ENCODE measurements around the gene STMN3. TPM values are rescaled to one million over a fixed set of nuclear protein-coding genes. Genes with fewer than 3 reads are reported as not detected.
A peak's percentile ranks its signal among the peaks of the same experiment; 100 is the strongest.

Gene STMN3
- total and polyA plus RNA-seq, 4 donors: 0.42 to 2.9 (median 0.91) TPM

DNA sequence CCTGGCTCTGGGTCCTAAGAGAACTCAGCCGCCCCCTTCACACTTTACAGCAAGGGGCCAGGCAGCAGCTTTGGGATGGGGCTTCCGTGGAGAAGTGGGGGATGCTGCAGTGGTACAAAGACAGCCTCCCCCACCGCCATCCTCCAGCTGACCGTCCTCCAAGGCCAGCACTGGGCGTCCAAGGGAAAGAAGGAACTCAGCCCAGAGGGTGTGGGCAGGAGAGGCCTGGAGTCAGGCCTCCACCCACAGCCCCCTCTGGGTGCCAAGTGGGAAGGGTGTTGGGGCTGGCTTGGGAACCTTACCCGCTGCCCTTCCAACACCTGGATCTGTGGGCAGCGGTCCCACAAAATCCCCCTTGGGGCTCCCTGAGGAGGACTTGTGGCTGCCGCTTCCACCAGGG, 13.1 kb downstream of the STMN3 start:
- Histone ChIP-seq H3K27me3 (ENCODE audit: control insufficient read depth in 4 of 4, insufficient read depth in 4 of 4, low read length in 3 of 4) (no peaks in the 10 kb centered on the region), H3K4me1 (ENCODE audit: control insufficient read depth in 4 of 4, insufficient read depth in 4 of 4, low read length in 3 of 4) (peaks cover 0 to 10% (median 8%) of the 10 kb centered on the region in 4 donors), H3K9me3 (ENCODE audit: control insufficient read depth in 4 of 4, low read length in 3 of 4) (no peaks in the 10 kb centered on the region), H3K27ac (ENCODE audit: low read depth in 1 of 2, low read length in 2 of 2) (peak overlapping the region; percentile 3 to 57), H3K9ac (ENCODE audit: low read depth in 1 of 2, low read length in 2 of 2) (no peak overlapping the region), H3K36me3 (ENCODE audit: control insufficient read depth in 4 of 4, insufficient read depth in 3 of 4, low read depth in 1 of 4, low read length in 3 of 4) (no peaks in the 10 kb centered on the region), H3K4me3 (ENCODE audit: low read depth in 1 of 3, low read length in 3 of 3) (no peak overlapping the region)
- TF ChIP-seq RAD21 (IDR thresholded peaks at IDR 0.05) (no peak), EGR1 (IDR thresholded peaks at IDR 0.05; ENCODE audit: low read depth in 2 of 2) (no peak), HNF4G (IDR thresholded peaks at IDR 0.05) (no peak), SP1 (IDR thresholded peaks at IDR 0.05) (no peak), YY1 (IDR thresholded peaks at IDR 0.05) (no peak), JUND (IDR thresholded peaks at IDR 0.05) (no peak)
- TF ChIP-seq, protein P1, sequence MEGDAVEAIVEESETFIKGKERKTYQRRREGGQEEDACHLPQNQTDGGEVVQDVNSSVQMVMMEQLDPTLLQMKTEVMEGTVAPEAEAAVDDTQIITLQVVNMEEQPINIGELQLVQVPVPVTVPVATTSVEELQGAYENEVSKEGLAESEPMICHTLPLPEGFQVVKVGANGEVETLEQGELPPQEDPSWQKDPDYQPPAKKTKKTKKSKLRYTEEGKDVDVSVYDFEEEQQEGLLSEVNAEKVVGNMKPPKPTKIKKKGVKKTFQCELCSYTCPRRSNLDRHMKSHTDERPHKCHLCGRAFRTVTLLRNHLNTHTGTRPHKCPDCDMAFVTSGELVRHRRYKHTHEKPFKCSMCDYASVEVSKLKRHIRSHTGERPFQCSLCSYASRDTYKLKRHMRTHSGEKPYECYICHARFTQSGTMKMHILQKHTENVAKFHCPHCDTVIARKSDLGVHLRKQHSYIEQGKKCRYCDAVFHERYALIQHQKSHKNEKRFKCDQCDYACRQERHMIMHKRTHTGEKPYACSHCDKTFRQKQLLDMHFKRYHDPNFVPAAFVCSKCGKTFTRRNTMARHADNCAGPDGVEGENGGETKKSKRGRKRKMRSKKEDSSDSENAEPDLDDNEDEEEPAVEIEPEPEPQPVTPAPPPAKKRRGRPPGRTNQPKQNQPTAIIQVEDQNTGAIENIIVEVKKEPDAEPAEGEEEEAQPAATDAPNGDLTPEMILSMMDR (IDR thresholded peaks at IDR 0.05; ENCODE audit: low read depth, low read length, missing input control): no peak
- 92% methylated on average over 8 of the region's 8 CpGs for WGBS
- no peak for DNase-seq (ENCODE audit: low spot score)

DNA sequence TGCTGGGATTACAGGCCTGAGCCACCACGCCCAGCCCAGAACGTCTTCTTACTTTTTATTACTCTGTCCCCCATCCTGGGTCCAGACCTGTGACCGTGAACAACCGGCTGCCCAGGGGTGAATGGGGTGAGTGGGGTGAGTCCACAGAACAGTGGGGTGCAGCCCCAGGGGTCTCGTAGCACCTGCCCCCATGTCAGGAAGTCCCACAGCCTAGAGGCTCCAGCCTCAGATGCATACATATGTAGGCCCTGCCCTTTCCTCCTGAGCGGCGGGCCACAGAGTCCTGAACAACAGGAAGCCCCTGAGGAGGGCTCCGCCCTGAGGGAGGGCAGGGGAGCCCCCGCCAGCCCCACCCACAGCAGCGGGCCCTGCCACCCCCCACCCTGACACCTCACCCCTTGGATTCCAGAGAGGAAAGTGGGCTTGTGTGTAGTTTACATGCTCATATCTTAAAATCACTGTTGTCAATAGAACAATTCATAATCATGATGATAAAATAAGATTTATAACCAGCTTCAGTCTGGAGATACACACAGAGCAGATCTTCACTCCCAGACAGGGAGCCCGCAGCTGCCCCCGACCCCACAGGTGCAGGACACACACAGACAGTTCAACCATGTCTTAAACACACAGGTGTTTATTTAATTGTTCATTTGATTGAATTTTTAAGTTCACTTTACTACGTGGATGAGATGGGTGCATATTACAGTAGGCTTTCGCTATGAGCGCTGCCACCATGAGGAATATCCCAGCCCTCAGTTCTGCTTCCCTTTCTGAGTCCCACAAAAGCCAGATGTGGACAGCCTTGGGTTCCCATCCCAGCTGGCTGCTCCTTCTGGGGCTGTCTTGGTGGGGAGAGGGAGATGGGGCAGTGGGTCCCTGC, 13.9 kb downstream of the STMN3 start:
- 62% methylated on average over 15 of the region's 15 CpGs for WGBS
- no peak overlapping the region for H3K4me3 ChIP-seq (ENCODE audit: low read depth in 1 of 3, low read length in 3 of 3)
- H3K4me1 ChIP-seq (ENCODE audit: control insufficient read depth in 4 of 4, insufficient read depth in 4 of 4, low read length in 3 of 4): peaks cover 0 to 10% (median 8%) of the 10 kb centered on the region in 4 donors
- H3K36me3 ChIP-seq (ENCODE audit: control insufficient read depth in 4 of 4, insufficient read depth in 3 of 4, low read depth in 1 of 4, low read length in 3 of 4): no peaks in the 10 kb centered on the region
- H3K27ac ChIP-seq (ENCODE audit: low read depth in 1 of 2, low read length in 2 of 2): peak overlapping the region in 1 of 2 donors; percentile 57
- H3K9ac ChIP-seq (ENCODE audit: low read depth in 1 of 2, low read length in 2 of 2): peak overlapping the region in 1 of 2 donors; percentile 39
- H3K9me3 ChIP-seq (ENCODE audit: control insufficient read depth in 4 of 4, low read length in 3 of 4): no peaks in the 10 kb centered on the region
- TF ChIP-seq FOXA1 (IDR thresholded peaks at IDR 0.05) (no peak), SP1 (IDR thresholded peaks at IDR 0.05) (no peak), GABPA (IDR thresholded peaks at IDR 0.05 in 1 of 2, conservative IDR thresholded peaks at IDR 0.05 in 1 of 2) (no peak), YY1 (IDR thresholded peaks at IDR 0.05) (no peak), JUND (IDR thresholded peaks at IDR 0.05) (no peak), NR2F2 (IDR thresholded peaks at IDR 0.05) (no peak), HNF4G (IDR thresholded peaks at IDR 0.05) (no peak), TAF1 (conservative IDR thresholded peaks at IDR 0.05) (no peak), RXRA (IDR thresholded peaks at IDR 0.05) (no peak), HNF4A (conservative IDR thresholded peaks at IDR 0.05) (no peak)
- TF ChIP-seq, protein P1 (IDR thresholded peaks at IDR 0.05; ENCODE audit: low read depth, low read length, missing input control): no peak
- TF ChIP-seq, protein P2, sequence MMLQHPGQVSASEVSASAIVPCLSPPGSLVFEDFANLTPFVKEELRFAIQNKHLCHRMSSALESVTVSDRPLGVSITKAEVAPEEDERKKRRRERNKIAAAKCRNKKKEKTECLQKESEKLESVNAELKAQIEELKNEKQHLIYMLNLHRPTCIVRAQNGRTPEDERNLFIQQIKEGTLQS (IDR thresholded peaks at IDR 0.05): no peak
- TF ChIP-seq, protein P3, sequence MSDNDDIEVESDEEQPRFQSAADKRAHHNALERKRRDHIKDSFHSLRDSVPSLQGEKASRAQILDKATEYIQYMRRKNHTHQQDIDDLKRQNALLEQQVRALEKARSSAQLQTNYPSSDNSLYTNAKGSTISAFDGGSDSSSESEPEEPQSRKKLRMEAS (IDR thresholded peaks at IDR 0.05): no peak
- TF ChIP-seq, protein P4, sequence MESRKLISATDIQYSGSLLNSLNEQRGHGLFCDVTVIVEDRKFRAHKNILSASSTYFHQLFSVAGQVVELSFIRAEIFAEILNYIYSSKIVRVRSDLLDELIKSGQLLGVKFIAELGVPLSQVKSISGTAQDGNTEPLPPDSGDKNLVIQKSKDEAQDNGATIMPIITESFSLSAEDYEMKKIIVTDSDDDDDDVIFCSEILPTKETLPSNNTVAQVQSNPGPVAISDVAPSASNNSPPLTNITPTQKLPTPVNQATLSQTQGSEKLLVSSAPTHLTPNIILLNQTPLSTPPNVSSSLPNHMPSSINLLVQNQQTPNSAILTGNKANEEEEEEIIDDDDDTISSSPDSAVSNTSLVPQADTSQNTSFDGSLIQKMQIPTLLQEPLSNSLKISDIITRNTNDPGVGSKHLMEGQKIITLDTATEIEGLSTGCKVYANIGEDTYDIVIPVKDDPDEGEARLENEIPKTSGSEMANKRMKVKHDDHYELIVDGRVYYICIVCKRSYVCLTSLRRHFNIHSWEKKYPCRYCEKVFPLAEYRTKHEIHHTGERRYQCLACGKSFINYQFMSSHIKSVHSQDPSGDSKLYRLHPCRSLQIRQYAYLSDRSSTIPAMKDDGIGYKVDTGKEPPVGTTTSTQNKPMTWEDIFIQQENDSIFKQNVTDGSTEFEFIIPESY (IDR thresholded peaks at IDR 0.05): no peak
- TF ChIP-seq, protein P5, sequence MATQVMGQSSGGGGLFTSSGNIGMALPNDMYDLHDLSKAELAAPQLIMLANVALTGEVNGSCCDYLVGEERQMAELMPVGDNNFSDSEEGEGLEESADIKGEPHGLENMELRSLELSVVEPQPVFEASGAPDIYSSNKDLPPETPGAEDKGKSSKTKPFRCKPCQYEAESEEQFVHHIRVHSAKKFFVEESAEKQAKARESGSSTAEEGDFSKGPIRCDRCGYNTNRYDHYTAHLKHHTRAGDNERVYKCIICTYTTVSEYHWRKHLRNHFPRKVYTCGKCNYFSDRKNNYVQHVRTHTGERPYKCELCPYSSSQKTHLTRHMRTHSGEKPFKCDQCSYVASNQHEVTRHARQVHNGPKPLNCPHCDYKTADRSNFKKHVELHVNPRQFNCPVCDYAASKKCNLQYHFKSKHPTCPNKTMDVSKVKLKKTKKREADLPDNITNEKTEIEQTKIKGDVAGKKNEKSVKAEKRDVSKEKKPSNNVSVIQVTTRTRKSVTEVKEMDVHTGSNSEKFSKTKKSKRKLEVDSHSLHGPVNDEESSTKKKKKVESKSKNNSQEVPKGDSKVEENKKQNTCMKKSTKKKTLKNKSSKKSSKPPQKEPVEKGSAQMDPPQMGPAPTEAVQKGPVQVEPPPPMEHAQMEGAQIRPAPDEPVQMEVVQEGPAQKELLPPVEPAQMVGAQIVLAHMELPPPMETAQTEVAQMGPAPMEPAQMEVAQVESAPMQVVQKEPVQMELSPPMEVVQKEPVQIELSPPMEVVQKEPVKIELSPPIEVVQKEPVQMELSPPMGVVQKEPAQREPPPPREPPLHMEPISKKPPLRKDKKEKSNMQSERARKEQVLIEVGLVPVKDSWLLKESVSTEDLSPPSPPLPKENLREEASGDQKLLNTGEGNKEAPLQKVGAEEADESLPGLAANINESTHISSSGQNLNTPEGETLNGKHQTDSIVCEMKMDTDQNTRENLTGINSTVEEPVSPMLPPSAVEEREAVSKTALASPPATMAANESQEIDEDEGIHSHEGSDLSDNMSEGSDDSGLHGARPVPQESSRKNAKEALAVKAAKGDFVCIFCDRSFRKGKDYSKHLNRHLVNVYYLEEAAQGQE (IDR thresholded peaks at IDR 0.05): no peak
- no peaks in the 10 kb centered on the region for H3K27me3 ChIP-seq (ENCODE audit: control insufficient read depth in 4 of 4, insufficient read depth in 4 of 4, low read length in 3 of 4)
- no peak for DNase-seq (ENCODE audit: low spot score)
